DND-41 (cell line): ENCODE measurements around the gene GLCE.

Experiments used
- ATAC-seq: fragments of 200-7000 bp; cut with Tn5 transposase; 3 replicates; pipeline ENCODE4 v1.9.1; 2021; ENCODE audit warnings: low read depth; ENCODE audit not compliant: insufficient read depth
- DNase-seq: peaks from one replicate; pipeline ENCODE4 v3.0.0-alpha.2; 2020
- H2AFZ ChIP-seq: 2 replicates; pipeline ENCODE4 v1.6.0; 2012; ENCODE audit warnings: low read depth, low read length
- H3K27ac ChIP-seq: 2 replicates; pipeline ENCODE4 v1.5.1; 2012; ENCODE audit warnings: low read length, inconsistent platforms
- H3K27me3 ChIP-seq: fragments of 200-600 bp; sonication (generic); 2 replicates; pipeline ENCODE4 v1.6.0; 2012; ENCODE audit warnings: low read length, mild to moderate bottlenecking, inconsistent platforms; ENCODE audit not compliant: insufficient read depth, poor library complexity
- H3K36me3 ChIP-seq: 2 replicates; pipeline ENCODE4 v1.5.1; 2012; ENCODE audit warnings: low read length, inconsistent platforms; ENCODE audit not compliant: insufficient read depth
- H3K4me1 ChIP-seq: 2 replicates; pipeline ENCODE4 v1.5.1; 2012; ENCODE audit warnings: mild to moderate bottlenecking, low read length; ENCODE audit not compliant: insufficient read depth
- H3K4me2 ChIP-seq: 2 replicates; pipeline ENCODE4 v1.6.0; 2012; ENCODE audit warnings: mild to moderate bottlenecking, moderate library complexity, low read length, inconsistent platforms; ENCODE audit not compliant: insufficient read depth
- H3K4me3 ChIP-seq, 2 experiments: fragments of 200-600 bp in 1 of 2; shearing (Covaris generic) in 1 of 2; 2 replicates each; pipeline ENCODE4 v1.5.1; 2012 to 2016; ENCODE audit warnings: inconsistent platforms in 2 of 2, low read length in 2 of 2, mild to moderate bottlenecking in 2 of 2, low read depth in 1 of 2, moderate library complexity in 1 of 2
- H3K79me2 ChIP-seq: 2 replicates; pipeline ENCODE4 v1.6.0; 2012; ENCODE audit warnings: low read length, inconsistent platforms; ENCODE audit not compliant: insufficient read depth
- H3K9ac ChIP-seq: 2 replicates; pipeline ENCODE4 v1.6.0; 2012; ENCODE audit warnings: low read depth, mild to moderate bottlenecking, inconsistent platforms, low read length, moderate library complexity
- H3K9me3 ChIP-seq: 2 replicates; pipeline ENCODE4 v1.5.1; 2012; ENCODE audit warnings: low read length, moderate library complexity, mild to moderate bottlenecking, inconsistent platforms; ENCODE audit not compliant: insufficient read depth, severe bottlenecking
- H4K20me1 ChIP-seq: 2 replicates; pipeline ENCODE4 v1.6.0; 2012; ENCODE audit warnings: low read length; ENCODE audit not compliant: insufficient read depth
- EZH2 ChIP-seq: IDR thresholded peaks from 3 replicates; pipeline ENCODE4 v1.6.1; 2012; ENCODE audit warnings: borderline replicate concordance, low read depth, mild to moderate bottlenecking, moderate library complexity, low read length, inconsistent platforms; ENCODE audit not compliant: severe bottlenecking
- TF ChIP-seq, protein P1 (sequence below): IDR thresholded peaks from 2 replicates; pipeline ENCODE4 v1.5.1; 2012; ENCODE audit warnings: borderline replicate concordance, low read length, moderate library complexity, mild to moderate bottlenecking; ENCODE audit not compliant: poor library complexity, severe bottlenecking; ENCODE audit errors: extremely low read depth

GLCE gene

GRCh38 chr15:69158843-69159240 lies 1.6 kb upstream of the GLCE start:
- Histone ChIP-seq H3K27me3 (peaks cover 11% of the 10 kb centered on the region), H3K9me3 (no peaks in the 10 kb centered on the region), H3K79me2 (peaks cover 3% of the 10 kb centered on the region; the same call in 1 of the 2 replicates), H3K36me3 (no peaks in the 10 kb centered on the region), H3K4me1 (peaks cover 15% of the 10 kb centered on the region), H3K9ac (no peak overlapping the region), H3K4me3 (no peak overlapping the region), H4K20me1 (peaks cover 8% of the 10 kb centered on the region; the same call in 1 of the 2 replicates), H3K27ac (no peak overlapping the region), H2AFZ (no peak overlapping the region), H3K4me2 (no peak overlapping the region)
- DNase-seq (no peak), ATAC-seq (no peak)
- TF ChIP-seq EZH2: no peak
- TF ChIP-seq, protein P1, sequence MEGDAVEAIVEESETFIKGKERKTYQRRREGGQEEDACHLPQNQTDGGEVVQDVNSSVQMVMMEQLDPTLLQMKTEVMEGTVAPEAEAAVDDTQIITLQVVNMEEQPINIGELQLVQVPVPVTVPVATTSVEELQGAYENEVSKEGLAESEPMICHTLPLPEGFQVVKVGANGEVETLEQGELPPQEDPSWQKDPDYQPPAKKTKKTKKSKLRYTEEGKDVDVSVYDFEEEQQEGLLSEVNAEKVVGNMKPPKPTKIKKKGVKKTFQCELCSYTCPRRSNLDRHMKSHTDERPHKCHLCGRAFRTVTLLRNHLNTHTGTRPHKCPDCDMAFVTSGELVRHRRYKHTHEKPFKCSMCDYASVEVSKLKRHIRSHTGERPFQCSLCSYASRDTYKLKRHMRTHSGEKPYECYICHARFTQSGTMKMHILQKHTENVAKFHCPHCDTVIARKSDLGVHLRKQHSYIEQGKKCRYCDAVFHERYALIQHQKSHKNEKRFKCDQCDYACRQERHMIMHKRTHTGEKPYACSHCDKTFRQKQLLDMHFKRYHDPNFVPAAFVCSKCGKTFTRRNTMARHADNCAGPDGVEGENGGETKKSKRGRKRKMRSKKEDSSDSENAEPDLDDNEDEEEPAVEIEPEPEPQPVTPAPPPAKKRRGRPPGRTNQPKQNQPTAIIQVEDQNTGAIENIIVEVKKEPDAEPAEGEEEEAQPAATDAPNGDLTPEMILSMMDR: no peak

DNA sequence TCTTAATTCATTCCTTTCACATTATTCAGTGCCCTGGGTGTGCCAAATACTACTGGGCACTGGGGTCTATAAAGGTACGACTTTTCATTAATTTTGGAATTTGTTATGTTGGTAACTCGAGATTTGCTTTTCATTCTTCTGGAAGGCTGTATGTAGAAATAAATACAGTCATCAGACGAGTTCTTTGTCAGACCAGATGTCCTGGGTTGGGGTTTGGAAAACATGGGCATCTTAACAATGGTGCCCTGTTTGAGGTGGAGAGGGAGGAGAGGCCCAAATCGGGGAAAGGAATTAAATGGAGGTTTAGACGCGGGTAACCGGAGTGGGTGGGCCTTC lies 662 bp upstream of the GLCE start:
- Histone ChIP-seq H3K27me3 (peaks cover 11% of the 10 kb centered on the region), H3K36me3 (no peaks in the 10 kb centered on the region), H3K9me3 (no peaks in the 10 kb centered on the region), H3K27ac (peak overlapping the region; percentile 57; the same call in 1 of the 2 replicates), H3K4me2 (peak overlapping the region; percentile 97), H3K9ac (peak overlapping the region; percentile 86), H3K79me2 (peaks cover 3% of the 10 kb centered on the region; the same call in 1 of the 2 replicates), H3K4me3 (peak overlapping the region; percentile 69 to 91; a peak in 3 of 4 replicates), H3K4me1 (peaks cover 15% of the 10 kb centered on the region), H2AFZ (peak overlapping the region; percentile 98), H4K20me1 (peaks cover 8% of the 10 kb centered on the region; the same call in 1 of the 2 replicates)
- ATAC-seq (no peak), DNase-seq (no peak)
- TF ChIP-seq EZH2: no peak
- TF ChIP-seq, protein P1: no peak

DNA sequence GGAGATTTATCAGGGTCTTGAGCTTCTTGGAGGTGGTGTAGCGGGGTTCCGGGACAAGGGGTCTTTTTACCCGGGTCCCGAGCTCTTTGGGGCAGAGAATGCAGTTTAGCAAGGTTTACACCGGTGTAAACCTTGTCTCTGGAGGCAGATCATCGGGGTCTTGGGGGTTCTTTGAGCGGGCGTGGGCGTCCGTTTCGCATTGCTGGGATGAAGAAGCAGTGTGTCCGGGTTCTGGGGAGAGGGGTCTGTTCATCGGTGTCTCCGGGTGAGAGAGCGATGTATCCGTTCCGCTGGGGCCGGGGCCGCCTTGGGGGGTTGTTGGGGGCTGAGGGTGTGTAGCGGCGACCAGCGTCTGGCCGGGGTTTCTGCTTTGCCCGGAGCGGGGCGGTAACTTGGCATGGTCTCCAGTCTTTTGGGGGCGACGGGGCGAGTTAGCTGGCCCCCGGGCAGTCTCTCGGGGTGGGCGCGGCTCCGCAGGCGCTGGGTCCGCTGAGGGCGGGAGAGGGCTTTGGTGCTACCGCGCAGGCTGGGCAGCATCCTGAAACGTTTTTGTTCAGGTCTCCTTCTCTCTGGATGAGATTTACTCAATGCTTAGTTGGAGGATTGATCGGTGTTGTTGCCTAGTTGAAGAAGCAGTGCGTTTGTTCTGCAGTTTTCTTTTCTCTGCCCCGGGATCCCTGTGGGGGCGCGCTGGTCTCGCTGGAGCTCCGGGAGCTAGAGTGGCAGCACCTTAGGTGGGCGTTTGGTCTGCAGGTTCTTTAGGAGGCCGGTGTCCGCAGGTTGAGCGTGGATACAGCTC lies 843 bp downstream of the GLCE start:
- Histone ChIP-seq H3K4me3 (peak overlapping the region; percentile 69 to 91; a peak in 3 of 4 replicates), H4K20me1 (peaks cover 8% of the 10 kb centered on the region; the same call in 1 of the 2 replicates), H3K27ac (peak overlapping the region; percentile 45; the same call in 1 of the 2 replicates), H2AFZ (peak overlapping the region; percentile 98), H3K27me3 (peaks cover 11% of the 10 kb centered on the region), H3K4me1 (peaks cover 15% of the 10 kb centered on the region), H3K79me2 (peaks cover 3% of the 10 kb centered on the region; the same call in 1 of the 2 replicates), H3K9me3 (no peaks in the 10 kb centered on the region), H3K4me2 (peak overlapping the region; percentile 97), H3K9ac (peak overlapping the region; percentile 86), H3K36me3 (no peaks in the 10 kb centered on the region)
- ATAC-seq (0 out of 3 replicates have a peak, but pooled peaks have one; percentile 1), DNase-seq (peak; percentile 30)
- TF ChIP-seq, protein P1: peak; percentile 20
- no peak for TF ChIP-seq EZH2
